Kidney glomerular epithelial cell (primary cell): ENCODE results near the gene PRRG4.
"Not testable (repeated sequence)": the region's sequence is repeated elsewhere in the genome, so short reads cannot be mapped to it uniquely, and the experiment has no call there.

ENCODE experiments used
- DNase-seq: peaks from one replicate; lab custom pipeline; 2025; lab: John Stamatoyannopoulos, UW

The PRRG4 gene

GRCh38 chr11:32830796-32831195 lies 1.1 kb downstream of the PRRG4 start:
- no peak for DNase-seq

- peak; percentile 38 for DNase-seq
These were observed 1.5 kb downstream of the PRRG4 start for GRCh38 chr11:32831221-32831620.

- no peak for DNase-seq
These were observed 4.2 kb downstream of the PRRG4 start for GRCh38 chr11:32833921-32834320.

GRCh38 chr11:32836946-32837345 lies 7.2 kb downstream of the PRRG4 start:
- DNase-seq = no peak

GRCh38 chr11:32838505-32839274 lies 9.0 kb downstream of the PRRG4 start:
- DNase-seq = peak; percentile 7

- DNase-seq = no peak
These were observed 9.6 kb downstream of the PRRG4 start for GRCh38 chr11:32839308-32839707.

GRCh38 chr11:32840587-32840986 lies 10.9 kb downstream of the PRRG4 start:
- peak; percentile 9 for DNase-seq

GRCh38 chr11:32843544-32843943 lies 13.8 kb downstream of the PRRG4 start:
- DNase-seq = no peak

GRCh38 chr11:32847511-32847910 lies 17.8 kb downstream of the PRRG4 start:
- no peak for DNase-seq

- no peak for DNase-seq
These were observed 20.0 kb downstream of the PRRG4 start for GRCh38 chr11:32849761-32850160.

- DNase-seq = no peak
These were observed 21.5 kb downstream of the PRRG4 start for GRCh38 chr11:32851251-32851650.

- DNase-seq = no peak
These were observed 22.5 kb downstream of the PRRG4 start for GRCh38 chr11:32852207-32852606.

- DNase-seq = no peak
These were observed 25.9 kb downstream of the PRRG4 start for GRCh38 chr11:32855601-32856000.

- no peak for DNase-seq
These were observed 29.0 kb downstream of the PRRG4 start for GRCh38 chr11:32858731-32859130.

- no peak for DNase-seq
These were observed 32.3 kb downstream of the PRRG4 start for GRCh38 chr11:32861850-32862577.

GRCh38 chr11:32864555-32864954 lies 34.8 kb downstream of the PRRG4 start:
- DNase-seq = no peak

- not testable (repeated sequence) for DNase-seq
These were observed 39.0 kb downstream of the PRRG4 start for GRCh38 chr11:32868752-32869151.

GRCh38 chr11:32870676-32871075 lies 40.9 kb downstream of the PRRG4 start:
- no peak for DNase-seq

GRCh38 chr11:32874132-32874531 lies 44.4 kb downstream of the PRRG4 start:
- no peak for DNase-seq

- no peak for DNase-seq
These were observed 51.6 kb downstream of the PRRG4 start for GRCh38 chr11:32881286-32881685.

- no peak for DNase-seq
These were observed 53.7 kb downstream of the PRRG4 start for GRCh38 chr11:32883421-32883820.

GRCh38 chr11:32884023-32884422 lies 54.3 kb downstream of the PRRG4 start:
- DNase-seq = no peak

GRCh38 chr11:32884770-32885384 lies 55.1 kb downstream of the PRRG4 start:
- DNase-seq = peak; percentile 12
